Activated T-cell treated with anti-CD3 and anti-CD28 coated beads, Interleukin-2, amount 50 U/mL, for 72 hours (primary cell): ENCODE measurements around the gene LPIN1. TPM values are rescaled to one million over a fixed set of nuclear protein-coding genes. Genes with fewer than 3 reads are reported as not detected.

Experiments
- ATAC-seq, 2 donors: fragments of 150-1000 bp; cut with Tn5 transposase; replicated peaks in 1 of 2; 2 replicates each; pipeline ENCODE4 v1.10.0; 2021; ENCODE audit warnings: moderate library complexity in 2 of 2, mild to moderate bottlenecking in 1 of 2
- DNase-seq, 2 donors: peaks; one replicate each; pipeline ENCODE4 v3.0.0; 2021 to 2022; ENCODE audit warnings: mixed read lengths in 1 of 2
- H3K27ac Mint-ChIP-seq: one replicate; pipeline ENCODE4 v1.8.0; 2022; ENCODE audit warnings: mild to moderate bottlenecking, moderate library complexity, mixed read lengths
- H3K27me3 Mint-ChIP-seq: one replicate; pipeline ENCODE4 v1.8.0; 2022; ENCODE audit warnings: low read depth, mixed read lengths
- H3K36me3 Mint-ChIP-seq, 2 donors: one replicate each; pipeline ENCODE4 v1.8.0; 2022; ENCODE audit warnings: mixed read lengths in 2 of 2, mild to moderate bottlenecking in 1 of 2; ENCODE audit not compliant: insufficient read depth in 2 of 2
- H3K4me1 Mint-ChIP-seq: one replicate; pipeline ENCODE4 v1.8.0; 2022; ENCODE audit warnings: low read depth, mixed read lengths
- H3K4me3 Mint-ChIP-seq, 2 donors: one replicate each; pipeline ENCODE4 v1.8.0; 2022; ENCODE audit warnings: mild to moderate bottlenecking in 2 of 2, mixed read lengths in 2 of 2, moderate library complexity in 2 of 2
- H3K9me3 Mint-ChIP-seq, 2 donors: one replicate each; pipeline ENCODE4 v1.8.0; 2022; ENCODE audit warnings: mixed read lengths in 2 of 2
- total RNA-seq, 2 donors: library from RNA; stranded (reverse); gene quantifications; one replicate each; pipeline ENCODE4 v1.2.3, GENCODE V29; 2022

Gene LPIN1
- total RNA-seq, 2 donors from 2014 or later, result 45.4 to 63.2 TPM

GRCh38 chr2:11873356-11874154 is 127.1 kb downstream of the LPIN1 start:
- Mint-ChIP-seq H3K36me3 (no peaks in the 10 kb centered on the region), H3K27me3 (peaks cover 5% of the 10 kb centered on the region), H3K4me1 (peaks cover 11% of the 10 kb centered on the region), H3K4me3 (no peak overlapping the region), H3K9me3 (no peaks in the 10 kb centered on the region), H3K27ac (no peak overlapping the region)
- no peak for DNase-seq
- ATAC-seq, result no peak

- Mint-ChIP-seq H3K4me3 (no peak overlapping the region), H3K36me3 (no peaks in the 10 kb centered on the region), H3K4me1 (peaks cover 11% of the 10 kb centered on the region), H3K9me3 (no peaks in the 10 kb centered on the region), H3K27me3 (peaks cover 5% of the 10 kb centered on the region), H3K27ac (no peak overlapping the region)
- ATAC-seq, result no peak
- DNase-seq, result no peak
Observed at GRCh38 chr2:11874861-11875260, 128.4 kb downstream of the LPIN1 start.

- Mint-ChIP-seq H3K4me1 (peaks cover 4% of the 10 kb centered on the region), H3K27ac (no peak overlapping the region), H3K4me3 (no peak overlapping the region), H3K9me3 (no peaks in the 10 kb centered on the region), H3K27me3 (peaks cover 5% of the 10 kb centered on the region), H3K36me3 (no peaks in the 10 kb centered on the region)
- ATAC-seq (no peak), DNase-seq (no peak)
Observed at GRCh38 chr2:11875481-11875880, 129.0 kb downstream of the LPIN1 start.

- Mint-ChIP-seq H3K27me3 (peaks cover 5% of the 10 kb centered on the region), H3K9me3 (no peaks in the 10 kb centered on the region), H3K4me3 (no peak overlapping the region), H3K27ac (no peak overlapping the region), H3K36me3 (no peaks in the 10 kb centered on the region), H3K4me1 (no peaks in the 10 kb centered on the region)
- ATAC-seq, result no peak
- no peak for DNase-seq
Observed at GRCh38 chr2:11876436-11876835, 130.0 kb downstream of the LPIN1 start.

GRCh38 chr2:11876889-11877288 is 130.5 kb downstream of the LPIN1 start:
- H3K4me3 Mint-ChIP-seq, result no peak overlapping the region
- peaks cover 0 to 2% of the 10 kb centered on the region in 2 donors for H3K36me3 Mint-ChIP-seq
- DNase-seq, result no peak
- H3K4me1 Mint-ChIP-seq, result no peaks in the 10 kb centered on the region
- H3K27me3 Mint-ChIP-seq, result peaks cover 5% of the 10 kb centered on the region
- H3K27ac Mint-ChIP-seq, result no peak overlapping the region
- ATAC-seq, result no peak
- H3K9me3 Mint-ChIP-seq, result no peaks in the 10 kb centered on the region

Other genes starting within 250 kb of the LPIN1 start
- gene GREB1, start 212.6 kb upstream of the LPIN1 start, total RNA-seq, result 1 to 10 TPM; 2.2 to 2.4 TPM
- not detected for gene NTSR2, start 76.4 kb upstream of the LPIN1 start, total RNA-seq